ENCODE results near the gene SSPN. TPM values are rescaled to one million over a fixed set of nuclear protein-coding genes. Genes with fewer than 3 reads are reported as not detected.

Gene SSPN
- total RNA-seq, 1 donor from 2014 or later, result 0.91 TPM

- peaks cover 4% of the 10 kb centered on the region for H3K27me3 Mint-ChIP-seq (ENCODE audit: unreplicated experiment)
- DNase-seq, result no peak
- no peak overlapping the region for H3K27ac Mint-ChIP-seq (ENCODE audit: unreplicated experiment)
- no peaks in the 10 kb centered on the region for H3K36me3 Mint-ChIP-seq (ENCODE audit: unreplicated experiment)
- peaks cover 4% of the 10 kb centered on the region for H3K4me1 Mint-ChIP-seq (ENCODE audit: low read depth, unreplicated experiment)
- H3K4me3 Mint-ChIP-seq (ENCODE audit: unreplicated experiment), result no peak overlapping the region
- no peak for TF ChIP-seq CTCF (IDR thresholded peaks at IDR 0.05; ENCODE audit: partially characterized antibody, unreplicated experiment)
- H3K9me3 Mint-ChIP-seq (ENCODE audit: unreplicated experiment), result peaks cover 2% of the 10 kb centered on the region
These were observed 47.3 kb downstream of the SSPN start for GRCh38 chr12:26242683-26243082.

- peaks cover 5% of the 10 kb centered on the region for H3K36me3 Mint-ChIP-seq (ENCODE audit: unreplicated experiment)
- H3K9me3 Mint-ChIP-seq (ENCODE audit: unreplicated experiment), result no peaks in the 10 kb centered on the region
- H3K27me3 Mint-ChIP-seq (ENCODE audit: unreplicated experiment), result peaks cover 4% of the 10 kb centered on the region
- peaks cover 4% of the 10 kb centered on the region for H3K4me1 Mint-ChIP-seq (ENCODE audit: low read depth, unreplicated experiment)
- no peak overlapping the region for H3K27ac Mint-ChIP-seq (ENCODE audit: unreplicated experiment)
- TF ChIP-seq CTCF (IDR thresholded peaks at IDR 0.05; ENCODE audit: partially characterized antibody, unreplicated experiment), result no peak
- DNase-seq, result no peak
- H3K4me3 Mint-ChIP-seq (ENCODE audit: unreplicated experiment), result no peak overlapping the region
These were observed 49.1 kb downstream of the SSPN start for GRCh38 chr12:26244503-26244902.

- H3K4me1 Mint-ChIP-seq (ENCODE audit: low read depth, unreplicated experiment), result peaks cover 4% of the 10 kb centered on the region
- H3K4me3 Mint-ChIP-seq (ENCODE audit: unreplicated experiment), result no peak overlapping the region
- peaks cover 4% of the 10 kb centered on the region for H3K27me3 Mint-ChIP-seq (ENCODE audit: unreplicated experiment)
- peaks cover 9% of the 10 kb centered on the region for H3K36me3 Mint-ChIP-seq (ENCODE audit: unreplicated experiment)
- DNase-seq, result no peak
- no peak overlapping the region for H3K27ac Mint-ChIP-seq (ENCODE audit: unreplicated experiment)
- H3K9me3 Mint-ChIP-seq (ENCODE audit: unreplicated experiment), result no peaks in the 10 kb centered on the region
- no peak for TF ChIP-seq CTCF (IDR thresholded peaks at IDR 0.05; ENCODE audit: partially characterized antibody, unreplicated experiment)
These were observed 50.0 kb downstream of the SSPN start for GRCh38 chr12:26245175-26245942.

- H3K36me3 Mint-ChIP-seq (ENCODE audit: unreplicated experiment), result peaks cover 9% of the 10 kb centered on the region
- no peak for TF ChIP-seq CTCF (IDR thresholded peaks at IDR 0.05; ENCODE audit: partially characterized antibody, unreplicated experiment)
- peaks cover 4% of the 10 kb centered on the region for H3K4me1 Mint-ChIP-seq (ENCODE audit: low read depth, unreplicated experiment)
- DNase-seq, result no peak
- no peak overlapping the region for H3K27ac Mint-ChIP-seq (ENCODE audit: unreplicated experiment)
- no peaks in the 10 kb centered on the region for H3K9me3 Mint-ChIP-seq (ENCODE audit: unreplicated experiment)
- no peak overlapping the region for H3K4me3 Mint-ChIP-seq (ENCODE audit: unreplicated experiment)
- H3K27me3 Mint-ChIP-seq (ENCODE audit: unreplicated experiment), result peaks cover 4% of the 10 kb centered on the region
These were observed 51.3 kb downstream of the SSPN start for GRCh38 chr12:26246483-26247164.

- no peak for TF ChIP-seq CTCF (IDR thresholded peaks at IDR 0.05; ENCODE audit: partially characterized antibody, unreplicated experiment)
- Mint-ChIP-seq H3K9me3 (ENCODE audit: unreplicated experiment) (no peaks in the 10 kb centered on the region), H3K4me1 (ENCODE audit: low read depth, unreplicated experiment) (peaks cover 4% of the 10 kb centered on the region), H3K4me3 (ENCODE audit: unreplicated experiment) (no peak overlapping the region), H3K27me3 (ENCODE audit: unreplicated experiment) (peaks cover 4% of the 10 kb centered on the region), H3K27ac (ENCODE audit: unreplicated experiment) (no peak overlapping the region), H3K36me3 (ENCODE audit: unreplicated experiment) (peaks cover 9% of the 10 kb centered on the region)
- no peak for DNase-seq
These were observed 52.5 kb downstream of the SSPN start for GRCh38 chr12:26247873-26248272.

Measured in glutamatergic neuron (in vitro differentiated cells).